ENCODE data around the gene CDC42. TPM values are rescaled to one million over a fixed set of nuclear protein-coding genes. Genes with fewer than 3 reads are reported as not detected.

The CDC42 gene
- total and polyA plus RNA-seq, 10 of the 15 experiments (the other 5 are each of a cell fraction or from before 2014, with no cell fraction given) = 184 to 479 (median 326) TPM

DNA sequence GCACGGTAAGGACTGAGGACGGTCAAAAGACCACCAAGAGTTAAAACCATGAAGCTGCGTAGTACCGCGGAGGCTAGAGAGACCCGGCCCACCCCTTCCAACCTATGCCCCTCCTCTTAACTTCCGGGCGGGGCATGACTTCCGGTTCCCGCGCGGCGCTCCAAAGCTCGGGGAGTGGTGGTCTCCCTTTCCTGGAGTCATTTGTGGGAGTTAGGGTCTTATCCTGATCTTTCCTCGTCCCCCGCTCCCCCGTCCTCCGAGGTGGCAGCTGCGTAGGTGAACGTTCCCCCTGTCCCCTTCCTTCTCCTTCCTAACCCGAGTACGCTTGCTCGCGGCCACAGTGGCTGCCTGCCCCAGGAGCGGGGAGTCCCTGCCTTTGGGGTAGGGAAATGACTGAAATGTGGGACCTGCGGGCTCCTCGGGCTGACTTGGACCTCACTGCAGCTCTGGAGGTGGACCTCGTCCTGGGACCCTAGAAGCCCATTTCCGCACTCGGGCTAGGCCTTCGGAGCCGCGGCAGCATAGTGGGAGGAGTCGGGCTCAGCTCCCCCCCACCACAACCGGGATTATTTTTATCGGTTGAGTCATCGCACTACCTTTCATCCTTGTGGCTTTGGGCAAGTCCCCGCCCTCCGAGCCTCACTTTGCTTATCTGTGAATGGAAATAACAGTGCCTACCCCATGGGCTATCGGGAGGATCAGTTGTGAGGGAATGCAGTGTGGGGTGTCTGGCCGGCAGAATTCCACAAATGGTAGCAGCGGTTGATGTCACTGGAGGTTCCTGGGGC lies 26.9 kb upstream of the CDC42 start (continued):
- TF ChIP-seq ZNF274 (IDR thresholded peaks at IDR 0.05; ENCODE audit: insufficient read depth, insufficient read length) (no peak), RFX5 (IDR thresholded peaks at IDR 0.05; ENCODE audit: low read depth, low read length) (no peak), SUPT20H (IDR thresholded peaks at IDR 0.05; ENCODE audit: borderline replicate concordance, control insufficient read depth, low read depth, low read length) (no peak), YBX1 (IDR thresholded peaks at IDR 0.05) (no peak), CHD4 (IDR thresholded peaks at IDR 0.05) (no peak), RBBP5 (conservative IDR thresholded peaks at IDR 0.05) (no peak), SIX5 (IDR thresholded peaks at IDR 0.05; ENCODE audit: low read depth, low read length, severe bottlenecking) (peak; percentile 30), PML (IDR thresholded peaks at IDR 0.05; ENCODE audit: low read length) (peak; percentile 87), SREBF2 (IDR thresholded peaks at IDR 0.05; ENCODE audit: low read length) (peak; percentile 56), SUZ12 (IDR thresholded peaks at IDR 0.05; ENCODE audit: unreplicated experiment) (no peak), IRF4 (IDR thresholded peaks at IDR 0.05; ENCODE audit: low read depth, low read length) (peak; percentile 52), SMARCA5 (IDR thresholded peaks at IDR 0.05) (peak; percentile 10; the same call in 1 of the 2 replicates), FOXK2 (IDR thresholded peaks at IDR 0.05) (no peak), ZZZ3 (IDR thresholded peaks at IDR 0.05; ENCODE audit: control insufficient read depth, insufficient read length, low read depth) (no peak), NFYA (IDR thresholded peaks at IDR 0.05; ENCODE audit: borderline replicate concordance, low read depth, low read length) (no peak), JUNB (IDR thresholded peaks at IDR 0.05) (peak; percentile 80), MYC (IDR thresholded peaks at IDR 0.05; ENCODE audit: insufficient read depth, insufficient read length, insufficient replicate concordance, low read length, severe bottlenecking) (no peak), E2F8 (IDR thresholded peaks at IDR 0.05; ENCODE audit: low read depth, partially characterized antibody) (no peak), NFIC (IDR thresholded peaks at IDR 0.05; ENCODE audit: low read depth, low read length) (peak; percentile 54; the same call in 1 of the 2 replicates), PAX8 (IDR thresholded peaks at IDR 0.05) (no peak), FOS (IDR thresholded peaks at IDR 0.05; ENCODE audit: borderline replicate concordance, extremely low read depth, insufficient read length) (no peak), POLR2AphosphoS2 (IDR thresholded peaks at IDR 0.05; ENCODE audit: low read depth, low read length) (0 out of 2 replicates have a peak, but pooled peaks have one; percentile 36), CREB1 (IDR thresholded peaks at IDR 0.05; ENCODE audit: low read depth) (peak; percentile 23; the same call in 1 of the 2 replicates), SRF (IDR thresholded peaks at IDR 0.05; ENCODE audit: low read depth in 2 of 2, low read length in 2 of 2) (0 out of 4 replicates have a peak, but pooled peaks of 1 of the 2 experiments have one; percentile 34), IKZF2 (IDR thresholded peaks at IDR 0.05) (peak; percentile 92 to 95)
- TF ChIP-seq, protein P1, sequence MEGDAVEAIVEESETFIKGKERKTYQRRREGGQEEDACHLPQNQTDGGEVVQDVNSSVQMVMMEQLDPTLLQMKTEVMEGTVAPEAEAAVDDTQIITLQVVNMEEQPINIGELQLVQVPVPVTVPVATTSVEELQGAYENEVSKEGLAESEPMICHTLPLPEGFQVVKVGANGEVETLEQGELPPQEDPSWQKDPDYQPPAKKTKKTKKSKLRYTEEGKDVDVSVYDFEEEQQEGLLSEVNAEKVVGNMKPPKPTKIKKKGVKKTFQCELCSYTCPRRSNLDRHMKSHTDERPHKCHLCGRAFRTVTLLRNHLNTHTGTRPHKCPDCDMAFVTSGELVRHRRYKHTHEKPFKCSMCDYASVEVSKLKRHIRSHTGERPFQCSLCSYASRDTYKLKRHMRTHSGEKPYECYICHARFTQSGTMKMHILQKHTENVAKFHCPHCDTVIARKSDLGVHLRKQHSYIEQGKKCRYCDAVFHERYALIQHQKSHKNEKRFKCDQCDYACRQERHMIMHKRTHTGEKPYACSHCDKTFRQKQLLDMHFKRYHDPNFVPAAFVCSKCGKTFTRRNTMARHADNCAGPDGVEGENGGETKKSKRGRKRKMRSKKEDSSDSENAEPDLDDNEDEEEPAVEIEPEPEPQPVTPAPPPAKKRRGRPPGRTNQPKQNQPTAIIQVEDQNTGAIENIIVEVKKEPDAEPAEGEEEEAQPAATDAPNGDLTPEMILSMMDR (IDR thresholded peaks at IDR 0.05 in 2 of 3, conservative IDR thresholded peaks at IDR 0.05 in 1 of 3; ENCODE audit: control insufficient read depth in 2 of 3, extremely low read depth in 1 of 3, insufficient read depth in 1 of 3, low read depth in 3 of 3, low read length in 3 of 3) = no peak

Measured in GM12878 (cell line).